NCI-H2029 (cell line): ENCODE measurements around the gene CFAP126.
"Not testable (repeated sequence)": the region's sequence is repeated elsewhere in the genome, so short reads cannot be mapped to it uniquely, and the experiment has no call there.

ENCODE experiments used
- DNase-seq: peaks from one replicate; lab custom pipeline; 2025; lab: John Stamatoyannopoulos, UW

The CFAP126 gene

DNA sequence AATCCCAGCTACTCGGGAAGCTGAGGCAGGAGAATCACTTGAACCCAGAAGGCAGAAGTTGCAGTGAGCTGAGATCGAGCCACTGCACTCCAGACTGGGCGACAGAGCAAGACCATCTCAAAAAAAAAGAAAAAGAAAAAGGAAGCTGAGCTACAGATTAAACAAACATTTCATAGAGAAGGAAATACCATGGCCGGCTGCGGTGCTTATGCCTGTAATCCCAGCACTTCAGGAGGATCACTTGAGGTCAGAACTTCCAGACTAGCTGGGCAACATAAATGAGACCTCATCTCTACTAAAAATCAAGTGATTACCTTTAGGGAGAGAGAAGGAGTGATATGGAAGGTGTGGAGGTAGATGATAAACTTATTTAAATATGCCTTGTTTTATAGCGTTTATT, 14.0 kb upstream of the CFAP126 start:
- no peak for DNase-seq

DNA sequence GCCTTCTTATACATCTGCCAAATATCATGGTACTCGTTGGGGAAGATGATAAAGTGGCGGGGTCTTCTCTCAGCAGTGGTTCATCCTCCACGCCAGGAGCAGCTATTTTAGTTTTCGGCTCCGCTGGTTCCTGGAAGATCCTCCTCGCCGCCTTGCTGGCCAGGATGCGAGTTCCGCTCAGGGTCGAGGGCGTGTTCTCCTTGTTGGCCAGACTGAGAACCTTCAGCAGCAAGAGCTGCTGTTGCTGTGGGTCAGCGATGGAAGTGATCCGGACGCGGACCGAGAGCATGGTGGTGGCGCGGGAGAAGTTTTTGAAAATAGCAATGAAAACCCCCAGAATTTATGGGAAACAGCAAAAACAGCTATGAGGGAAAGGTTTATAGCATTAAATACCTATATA, 11.4 kb upstream of the CFAP126 start:
- no peak for DNase-seq

DNA sequence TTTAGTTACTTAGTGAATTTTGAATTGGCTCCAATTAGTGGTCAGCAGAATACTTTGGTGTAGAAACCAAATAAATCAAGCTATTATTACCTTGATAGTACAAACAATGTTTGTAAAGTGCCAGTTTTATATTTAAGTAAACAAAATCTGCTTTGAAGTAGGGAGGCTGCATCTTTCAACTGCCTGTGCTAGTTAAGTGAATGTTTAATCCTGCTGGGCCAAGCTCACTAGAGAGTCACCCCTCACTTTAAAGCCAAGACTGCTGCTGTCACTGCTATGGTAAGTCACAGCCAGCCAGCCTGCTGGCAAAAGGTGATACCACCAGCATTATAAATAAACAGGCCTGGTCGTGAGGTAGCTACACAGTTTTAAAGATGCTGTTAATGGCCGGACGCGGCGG, 10.3 kb upstream of the CFAP126 start:
- no peak for DNase-seq

DNA sequence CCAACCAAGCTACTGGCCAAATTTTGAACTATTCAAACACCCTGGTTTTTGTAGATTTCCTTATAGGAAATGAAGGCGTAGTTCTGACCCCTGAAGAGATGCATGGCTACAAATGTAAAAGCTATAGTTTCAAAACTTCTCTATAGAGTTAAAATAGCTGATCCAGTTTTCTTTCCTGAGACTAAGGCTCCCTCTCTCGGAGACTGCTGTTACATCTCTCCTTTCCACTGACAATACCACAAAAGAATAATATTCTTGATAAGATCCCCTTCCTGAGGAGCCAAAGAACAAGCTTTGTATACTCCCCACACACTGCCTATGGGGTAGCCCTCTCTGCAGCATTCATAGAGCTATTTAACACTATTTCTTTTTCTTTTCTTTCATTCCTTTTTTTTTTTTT, 6.7 kb upstream of the CFAP126 start:
- no peak for DNase-seq

DNA sequence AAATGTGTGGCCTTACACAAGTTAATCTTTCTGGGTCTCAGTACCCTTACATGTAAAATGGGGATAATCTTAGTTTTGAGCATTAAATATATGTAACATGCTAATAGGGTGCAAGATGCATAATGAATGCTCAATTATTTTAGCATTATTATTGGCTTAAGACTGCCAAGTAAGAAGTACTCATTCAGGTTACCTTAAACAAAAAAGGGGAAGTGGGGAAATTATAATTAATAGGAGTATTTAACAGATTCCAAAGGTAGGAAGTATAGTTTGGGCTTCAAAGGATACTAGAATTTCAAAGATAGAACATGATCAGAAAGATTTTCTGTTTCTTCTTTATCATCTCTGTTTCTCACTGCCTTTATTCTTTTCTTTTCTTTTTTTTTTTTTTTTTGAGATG, 5.8 kb upstream of the CFAP126 start:
- DNase-seq = no peak

DNA sequence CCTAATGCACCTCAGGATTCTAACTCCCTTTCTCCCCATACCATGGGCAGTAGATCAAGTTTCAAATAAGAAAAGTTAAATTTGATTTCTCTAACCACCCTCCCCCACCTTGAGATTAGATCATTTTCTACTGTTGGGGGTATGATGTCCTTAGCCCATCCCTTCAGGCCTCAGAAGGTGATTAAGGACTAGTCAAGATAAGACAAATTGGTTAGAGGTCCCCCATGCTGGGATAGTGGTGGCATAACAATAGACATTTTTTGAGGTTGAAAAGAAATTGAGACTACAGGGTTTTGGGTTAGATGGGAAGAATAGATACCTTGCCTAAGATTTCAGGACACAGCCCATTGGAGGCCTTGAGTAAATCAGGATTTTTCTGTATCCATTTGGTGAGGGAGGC, 2.5 kb downstream of the CFAP126 start:
- no peak for DNase-seq

DNA sequence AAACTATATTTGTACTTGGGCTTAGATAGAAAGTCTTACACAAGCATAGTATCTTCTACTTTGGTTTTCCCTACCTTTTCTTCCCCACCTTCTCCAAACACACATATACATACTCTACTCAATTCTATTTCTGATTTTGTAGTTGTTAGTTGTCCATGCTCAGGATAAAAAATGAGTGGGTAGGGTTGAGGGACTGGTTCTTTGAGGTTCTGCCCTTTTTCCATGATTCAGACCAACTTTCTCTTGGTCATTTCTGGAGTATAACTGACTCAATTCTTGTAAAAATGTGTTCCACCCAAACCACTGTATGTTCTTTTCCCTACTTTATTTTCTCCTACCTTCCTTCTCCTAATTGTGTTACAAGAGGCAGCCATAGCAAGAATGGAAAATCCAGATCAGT, 3.3 kb downstream of the CFAP126 start:
- DNase-seq = no peak

DNA sequence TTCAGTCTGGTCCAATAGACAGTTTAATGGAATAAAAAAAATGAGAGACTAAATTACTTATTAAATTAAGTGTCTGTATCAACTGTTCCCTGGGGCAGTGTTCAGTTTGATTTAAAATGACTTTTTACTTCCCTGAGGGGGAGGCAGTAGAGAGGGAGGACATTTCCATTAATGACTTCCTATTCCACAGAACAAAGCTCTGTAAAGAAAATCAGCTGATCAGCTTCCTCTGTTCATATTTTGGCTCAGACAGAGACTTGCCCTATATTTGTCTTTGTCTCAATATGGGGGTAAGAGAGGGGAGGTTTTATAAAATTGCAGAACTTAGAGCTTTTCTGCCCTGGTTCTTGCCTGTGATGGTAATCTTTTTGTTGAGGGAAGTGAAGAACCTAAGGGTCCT, 8.4 kb downstream of the CFAP126 start:
- DNase-seq = no peak

DNA sequence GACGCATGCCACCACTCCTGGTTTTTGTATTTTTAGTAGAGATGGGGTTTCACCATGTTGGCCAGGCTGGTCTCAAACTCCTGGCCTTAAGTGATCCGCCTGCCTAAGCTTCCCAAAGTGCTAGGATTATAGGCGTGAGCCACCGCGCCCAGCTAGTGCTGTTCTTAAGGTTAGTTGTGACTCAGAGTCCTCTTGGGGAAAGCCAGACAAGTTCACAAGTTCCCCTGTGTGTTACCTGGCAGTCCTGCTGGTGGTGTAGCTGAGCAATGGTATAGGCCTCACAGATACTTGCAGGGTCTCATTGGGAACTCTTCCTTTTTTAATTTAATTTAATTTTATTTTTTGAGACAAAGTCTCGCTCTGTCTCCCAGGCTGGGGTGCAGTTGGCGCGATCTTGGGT, 10.6 kb downstream of the CFAP126 start:
- DNase-seq = no peak

DNA sequence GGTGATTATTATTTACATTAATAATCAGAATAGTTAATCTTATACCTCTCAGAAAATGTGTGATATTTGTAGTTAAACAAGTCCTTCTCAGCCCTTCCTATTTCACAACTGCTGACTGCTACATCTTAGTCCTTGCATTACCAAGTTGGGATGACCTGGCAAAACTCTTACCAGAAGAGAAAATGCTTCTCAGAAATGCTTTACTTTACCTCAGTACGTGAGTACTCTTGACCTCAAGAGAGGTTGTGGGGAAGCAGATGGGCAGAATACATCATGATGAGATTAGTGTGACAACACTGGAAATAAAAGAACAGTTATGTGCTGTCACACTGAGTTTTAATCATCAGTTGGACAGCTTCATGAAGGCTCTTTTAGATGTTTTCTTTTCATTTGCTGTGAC, 16.2 kb downstream of the CFAP126 start:
- DNase-seq = no peak

DNA sequence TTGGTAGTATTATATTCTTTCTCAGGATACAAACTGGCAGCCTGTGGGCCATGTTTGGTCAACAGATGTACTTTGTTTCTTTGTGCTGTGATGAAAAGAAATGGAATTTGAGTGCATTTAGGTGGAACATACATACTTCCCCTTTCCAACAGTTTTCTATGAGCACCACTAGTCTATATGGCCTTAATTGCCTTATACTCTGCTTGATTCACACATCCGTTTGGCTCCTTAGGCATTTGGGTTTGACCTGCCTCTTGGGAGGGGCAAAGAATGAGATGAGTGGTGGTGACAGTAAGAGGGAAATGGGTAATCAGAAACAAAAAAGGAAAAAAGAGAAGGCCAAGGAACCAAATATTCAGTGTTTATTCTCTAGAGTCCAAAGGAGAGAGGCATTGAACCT, 17.0 kb downstream of the CFAP126 start:
- no peak for DNase-seq

DNA sequence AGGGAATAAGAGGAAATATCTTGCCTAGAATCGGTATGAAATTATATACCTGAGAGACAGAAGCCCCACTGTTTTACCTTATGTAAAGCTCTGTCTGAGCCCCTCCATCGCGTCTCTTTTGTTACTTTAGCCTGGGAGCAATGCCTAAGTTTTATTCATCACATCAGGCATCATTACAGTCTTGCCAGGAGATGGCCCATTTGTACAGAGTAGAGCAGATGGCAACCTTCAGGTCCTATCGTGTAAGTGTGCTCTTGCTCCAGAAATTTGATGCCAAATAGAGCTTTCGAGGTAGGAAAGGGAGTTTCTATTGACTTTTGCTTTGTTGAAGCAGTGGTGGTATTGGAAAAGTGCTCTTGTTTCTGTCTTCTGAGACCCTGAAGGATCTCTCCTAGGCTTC, 24.9 kb downstream of the CFAP126 start:
- DNase-seq = no peak

DNA sequence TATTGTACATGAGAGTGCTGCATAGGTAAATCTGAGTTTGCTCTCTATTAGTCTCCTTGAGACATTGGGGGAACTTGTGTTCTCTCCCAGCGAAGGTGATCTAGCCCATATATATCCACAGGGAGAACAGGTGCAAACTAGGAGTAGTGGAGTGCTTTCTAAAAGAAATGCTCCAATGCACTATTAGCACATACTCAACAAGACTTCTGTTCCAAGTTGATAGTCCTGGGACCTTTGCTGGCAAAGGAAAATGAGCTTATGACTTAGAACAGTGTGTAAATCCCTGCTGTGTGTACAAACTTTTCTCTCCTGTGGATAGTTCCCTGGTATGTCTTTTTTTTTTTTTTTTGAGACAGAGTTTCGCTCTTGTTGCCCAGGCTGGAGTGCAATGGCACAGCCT, 25.5 kb downstream of the CFAP126 start:
- DNase-seq = no peak

DNA sequence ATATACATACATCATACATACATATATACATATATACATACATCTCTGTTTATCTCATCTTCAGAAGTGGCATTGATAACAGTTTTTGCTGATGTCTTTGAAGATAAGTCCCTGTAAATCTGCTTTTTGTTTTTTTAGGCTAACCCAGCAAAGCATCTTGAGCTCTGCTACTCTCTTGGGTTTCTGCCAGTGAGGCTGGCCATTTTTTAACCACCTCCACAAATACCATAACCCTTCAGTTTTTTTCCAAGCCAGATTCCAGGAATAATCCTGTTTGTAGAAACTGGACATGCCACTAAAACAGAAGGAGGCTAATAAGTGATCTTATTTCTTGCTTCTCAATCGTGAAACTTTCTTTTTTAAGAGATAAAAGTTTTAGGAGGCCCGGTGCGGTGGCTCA, 31.9 kb downstream of the CFAP126 start:
- no peak for DNase-seq

DNA sequence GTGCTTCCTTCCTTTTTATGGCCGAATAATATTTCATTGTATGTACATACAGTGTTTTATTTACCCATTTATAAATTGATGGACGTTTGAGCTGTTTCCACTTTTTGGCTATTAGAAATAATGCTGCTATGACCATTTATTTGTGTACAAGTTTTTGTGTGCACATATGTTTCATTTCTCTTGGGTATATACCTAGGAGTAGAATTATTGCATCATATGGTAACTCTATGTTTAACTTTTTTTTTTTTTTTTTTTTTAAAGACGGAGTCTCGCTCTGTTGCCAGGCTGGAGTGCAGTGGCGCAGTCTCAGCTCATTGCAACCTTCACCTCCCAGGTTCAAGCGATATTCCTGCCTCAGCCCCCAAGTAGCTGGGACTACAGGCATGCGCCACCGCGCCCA, 34.5 kb downstream of the CFAP126 start:
- no peak for DNase-seq

DNA sequence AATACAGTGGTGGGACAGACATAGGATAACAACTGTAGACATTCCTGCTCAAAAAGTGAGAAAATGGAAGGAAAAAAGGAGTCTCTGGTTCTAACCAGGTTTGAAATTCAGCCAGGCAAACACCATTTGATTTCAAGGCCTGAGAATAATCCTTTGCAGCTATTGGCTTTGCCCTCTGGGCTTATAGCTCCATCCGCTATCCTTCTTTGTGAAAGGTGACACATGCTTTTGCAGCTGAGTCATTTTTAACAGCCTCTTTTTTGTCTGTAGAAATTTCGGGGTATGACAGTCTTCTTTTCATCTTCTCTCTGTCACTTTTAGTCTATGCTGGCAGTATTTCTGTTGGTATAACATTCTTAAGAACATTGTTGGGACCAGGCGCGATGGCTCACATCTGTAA, 37.3 kb downstream of the CFAP126 start:
- DNase-seq = no peak

DNA sequence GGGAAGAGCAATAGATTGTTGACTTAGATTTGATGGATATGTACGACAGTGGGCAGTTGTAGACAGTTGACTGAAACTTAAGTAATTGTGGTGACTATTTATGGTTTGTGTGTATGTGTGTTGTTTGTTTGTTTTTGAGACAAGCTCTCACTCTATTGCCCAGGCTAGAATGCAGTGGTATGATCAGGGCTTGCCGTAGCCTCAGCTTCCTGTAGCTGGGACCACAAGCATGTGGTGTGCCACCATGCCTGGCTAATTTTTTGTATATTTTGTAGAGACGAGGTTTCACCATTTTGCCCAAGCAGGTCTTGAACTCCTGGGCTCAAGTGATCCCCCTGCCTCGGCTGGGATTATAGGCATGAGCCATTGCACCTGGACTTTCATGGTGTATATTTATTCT, 43.7 kb downstream of the CFAP126 start:
- DNase-seq = no peak

DNA sequence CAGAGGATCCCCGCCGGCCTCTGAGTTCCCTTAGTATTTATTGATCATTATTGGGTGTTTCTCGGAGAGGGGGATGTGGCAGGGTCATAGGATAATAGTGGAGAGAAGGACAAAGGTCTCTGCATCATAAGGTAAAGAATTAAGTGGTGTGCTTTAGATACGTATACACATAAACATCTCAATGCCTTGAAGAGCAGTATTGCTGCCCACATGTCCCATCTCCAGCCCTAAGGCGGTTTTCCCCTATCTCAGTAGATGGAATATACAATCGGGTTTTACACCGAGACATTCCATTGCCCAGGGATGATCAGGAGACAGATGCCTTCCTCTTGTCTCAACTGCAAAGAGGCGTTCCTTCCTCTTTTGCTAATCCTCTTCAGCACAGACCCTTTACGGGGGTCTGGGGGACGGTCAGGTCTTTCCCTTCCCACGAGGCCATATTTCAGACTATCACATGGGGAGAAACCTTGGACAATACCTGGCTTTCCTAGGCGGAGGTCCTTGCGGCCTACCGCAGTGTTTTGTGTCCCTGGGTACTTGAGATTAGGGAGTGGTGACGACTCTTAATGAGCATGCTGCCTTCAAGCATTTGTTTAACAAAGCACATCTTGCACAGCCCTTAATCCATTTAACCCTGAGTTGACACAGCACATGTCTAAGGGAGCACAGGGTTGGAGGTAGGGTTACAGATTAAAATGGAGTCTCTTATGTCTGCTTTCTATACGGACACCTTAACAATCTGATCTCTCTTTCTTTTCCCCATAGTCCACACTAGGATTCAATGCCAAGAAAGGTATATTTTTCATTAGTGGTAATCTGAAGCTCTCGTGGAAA, 51.6 kb downstream of the CFAP126 start:
- not testable (repeated sequence) for DNase-seq
